MM.1S (cell line): ENCODE data around the gene NEU4.

Source experiments
- EZH2 ChIP-seq: fragments of 300-600 bp; sonication (generic); optimal IDR thresholded peaks from 2 replicates; pipeline ENCODE3; 2017; ENCODE audit warnings: low read depth, mild to moderate bottlenecking, antibody characterized with exemption, low read length, mixed read lengths
- TF ChIP-seq, protein P1 (sequence below): fragments of 300-600 bp; sonication (generic); IDR thresholded peaks from 2 replicates; pipeline ENCODE4 v1.5.1; 2016; ENCODE audit warnings: antibody characterized with exemption, low read length, mixed read lengths

DNA sequence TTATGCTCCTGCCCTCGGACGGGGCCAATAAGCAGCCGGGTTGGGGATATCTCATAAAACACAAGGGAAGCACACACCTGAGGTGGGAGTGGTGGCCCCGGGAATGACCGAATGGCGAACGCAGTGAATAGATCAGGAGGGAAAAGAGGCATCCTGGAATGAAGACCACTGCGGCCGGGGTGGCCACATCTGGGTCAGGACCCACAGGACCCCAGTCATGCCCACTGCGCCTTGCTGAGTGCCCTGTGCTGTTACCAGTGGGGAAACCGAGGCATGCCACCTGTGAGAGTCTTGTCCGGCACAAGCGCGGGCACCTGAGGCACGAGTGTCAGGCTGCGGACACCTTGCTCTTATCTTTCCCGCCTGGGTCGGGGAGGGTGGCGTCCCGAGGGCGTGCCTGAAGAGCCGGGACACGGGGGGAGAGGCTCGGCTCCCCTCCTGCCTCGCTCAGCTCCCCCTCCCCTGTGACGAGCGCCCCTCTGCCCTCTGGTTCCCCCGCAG, 48.1 kb downstream of the NEU4 start:
- no peak for TF ChIP-seq EZH2
- TF ChIP-seq, protein P1, sequence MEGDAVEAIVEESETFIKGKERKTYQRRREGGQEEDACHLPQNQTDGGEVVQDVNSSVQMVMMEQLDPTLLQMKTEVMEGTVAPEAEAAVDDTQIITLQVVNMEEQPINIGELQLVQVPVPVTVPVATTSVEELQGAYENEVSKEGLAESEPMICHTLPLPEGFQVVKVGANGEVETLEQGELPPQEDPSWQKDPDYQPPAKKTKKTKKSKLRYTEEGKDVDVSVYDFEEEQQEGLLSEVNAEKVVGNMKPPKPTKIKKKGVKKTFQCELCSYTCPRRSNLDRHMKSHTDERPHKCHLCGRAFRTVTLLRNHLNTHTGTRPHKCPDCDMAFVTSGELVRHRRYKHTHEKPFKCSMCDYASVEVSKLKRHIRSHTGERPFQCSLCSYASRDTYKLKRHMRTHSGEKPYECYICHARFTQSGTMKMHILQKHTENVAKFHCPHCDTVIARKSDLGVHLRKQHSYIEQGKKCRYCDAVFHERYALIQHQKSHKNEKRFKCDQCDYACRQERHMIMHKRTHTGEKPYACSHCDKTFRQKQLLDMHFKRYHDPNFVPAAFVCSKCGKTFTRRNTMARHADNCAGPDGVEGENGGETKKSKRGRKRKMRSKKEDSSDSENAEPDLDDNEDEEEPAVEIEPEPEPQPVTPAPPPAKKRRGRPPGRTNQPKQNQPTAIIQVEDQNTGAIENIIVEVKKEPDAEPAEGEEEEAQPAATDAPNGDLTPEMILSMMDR, result no peak
